Stomach (tissue), 9 donors: ENCODE results near the gene CD81. TPM values are rescaled to one million over a fixed set of nuclear protein-coding genes. Genes with fewer than 3 reads are reported as not detected.

Experiments
- DNase-seq, 2 donors: peaks; one replicate each; pipeline versions ENCODE4 v3.0.0 to v3.0.0-alpha.2; 2013 to 2019
- H3K27ac ChIP-seq, 5 donors: fragments of 200-600 bp in 4 of 5; sonication (generic) in 4 of 5; one replicate each; pipeline ENCODE4 v1.5.1; 2013 to 2019; ENCODE audit warnings: mild to moderate bottlenecking in 1 of 5, moderate library complexity in 1 of 5
- H3K27me3 ChIP-seq, 3 donors: fragments of 200-600 bp; sonication (generic); one replicate each; pipeline ENCODE4 v1.5.1; 2017 to 2019; ENCODE audit warnings: mixed run types in 1 of 3
- H3K36me3 ChIP-seq, 4 donors: fragments of 200-600 bp; sonication (generic); 1 replicate in 3 of 4; 2 replicates in 1 of 4; pipeline ENCODE4 v1.5.1; 2016 to 2019
- H3K4me1 ChIP-seq, 4 donors: fragments of 200-600 bp; sonication (generic); one replicate each; pipeline ENCODE4 v1.5.1; 2016 to 2019
- H3K4me3 ChIP-seq, 4 donors: fragments of 200-600 bp; sonication (generic) in 3 of 4; one replicate each; pipeline ENCODE4 v1.5.1; 2016 to 2019; ENCODE audit warnings: mild to moderate bottlenecking in 1 of 4
- H3K9me3 ChIP-seq, 4 donors: fragments of 200-600 bp; sonication (generic); one replicate each; pipeline ENCODE4 v1.5.1; 2016 to 2019
- EP300 ChIP-seq: sonication (generic); formaldehyde crosslinking; IDR thresholded peaks from one replicate; pipeline ENCODE4 v1.6.1; 2017; ENCODE audit warnings: antibody characterized with exemption
- POLR2A ChIP-seq, 4 donors: fragments of 450-650 bp; IDR thresholded peaks; one replicate each; pipeline ENCODE4 v1.6.1; 2016; ENCODE audit warnings: antibody characterized with exemption in 4 of 4, control low read depth in 2 of 4, mild to moderate bottlenecking in 1 of 4, moderate library complexity in 1 of 4
- POLR2AphosphoS5 ChIP-seq, 3 donors: sonication (generic); formaldehyde crosslinking; IDR thresholded peaks; one replicate each; pipeline ENCODE4 v1.6.1; 2016; ENCODE audit warnings: antibody characterized with exemption in 3 of 3
- whole genome bisulfite sequencing, 5 donors: extraction: QIAGEN DNeasy Blood & Tissue Kit in 3 of 5; methylation state at CpG; one replicate each; pipeline versions ENCODE4 v1.1.5 to v1.1.7; 2013 to 2018; 5-methylcytosine and 5-hydroxymethylcytosine counted together
- intact Hi-C: fragments of 100-400 bp; cut with DNase I; formaldehyde crosslinking; loops from one replicate; pipeline ENCODE4 v1.15.1; 2023; ENCODE audit warnings: low total_unique reads
- polyA plus RNA-seq, 3 donors: library from polyadenylated mRNA; stranded (reverse); fragments of 200-250 nt; gene quantifications; one replicate each; pipeline ENCODE4 v1.2.3, GENCODE V29; 2013
- total RNA-seq, 5 donors: library from RNA; depleted of rRNA; stranded (reverse); fragments of >200 nt; gene quantifications; one replicate each; pipeline versions ENCODE4 v1.1.0 to v1.2.3, GENCODE V29; 2014 to 2016
- TF ChIP-seq, protein P1 (sequence below), 7 experiments: fragments of 450-650 bp in 4 of 7; fragments of 200-600 bp in 3 of 7; sonication (generic) in 3 of 7; IDR thresholded peaks; one replicate each; pipeline ENCODE4 v1.5.1; 2016 to 2019; ENCODE audit warnings: antibody characterized with exemption in 7 of 7, control low read depth in 2 of 7, mild to moderate bottlenecking in 1 of 7
- donor health status: healthy with polysubstance abuse.
- donor health status: Bipolar disorder and iron deficiency.
- donor health status: healthy.

CD81 gene
- total and polyA plus RNA-seq, 8 donors = 95.0 to 327 (median 223) TPM

GRCh38 chr11:2443406-2443805 lies 66.3 kb downstream of the CD81 start:
- Histone ChIP-seq H3K4me3 (no peak overlapping the region), H3K4me1 (peaks cover 19 to 51% (median 40%) of the 10 kb centered on the region in 4 donors)

DNA sequence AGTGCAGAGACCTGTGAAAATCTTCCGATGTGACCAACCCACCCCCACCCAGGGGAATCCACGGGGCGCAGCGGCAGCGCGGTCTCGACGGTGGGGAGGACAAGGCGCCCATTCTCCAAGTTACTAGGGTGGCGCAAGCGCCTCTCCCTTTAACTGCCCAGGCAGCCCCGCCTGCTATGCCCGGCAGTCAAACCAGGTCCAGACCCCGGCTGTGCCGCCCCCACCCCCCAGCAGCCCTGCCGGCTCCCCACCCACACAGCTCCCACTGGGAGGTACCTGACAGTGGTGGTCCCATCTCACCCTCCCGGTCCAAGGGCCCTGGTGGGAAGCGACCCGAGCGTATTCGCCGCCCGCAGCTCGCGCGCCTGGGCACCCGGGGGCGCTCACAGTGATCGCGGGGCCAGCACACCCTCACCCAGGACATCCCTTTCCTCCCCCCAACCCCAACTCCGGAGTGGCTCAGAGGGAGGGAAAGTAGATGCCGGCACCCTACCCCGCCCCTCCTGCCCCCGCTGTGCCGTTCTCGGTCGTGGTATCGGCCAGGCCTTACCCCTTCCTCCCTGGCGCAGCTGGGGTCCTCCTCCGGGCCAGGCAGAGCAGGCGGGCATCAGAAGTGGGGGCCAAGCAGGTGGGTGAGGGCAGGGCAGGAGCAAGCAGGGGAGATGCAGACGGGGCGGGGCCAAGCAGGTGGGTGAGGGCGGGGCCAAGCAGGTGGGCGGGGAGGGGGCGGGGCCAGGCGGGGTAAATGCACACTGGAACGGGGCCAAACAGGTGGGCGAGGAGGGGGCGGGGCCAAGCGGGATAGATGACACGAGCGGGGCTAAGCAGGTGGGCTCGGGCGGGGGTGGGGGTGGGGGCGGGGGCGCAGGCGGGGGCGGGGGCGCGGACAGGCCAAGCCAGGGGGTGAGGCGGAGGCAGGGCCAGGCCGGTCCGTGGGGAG lies 67.0 kb downstream of the CD81 start, which contains the start of gene TRPM5:
TSS of gene TRPM5 (minus strand) at position 634 of the 940 bp plus-strand sequence. CDS start 21,478 bp downstream, outside the sequence.
- Histone ChIP-seq H3K27ac (peak within 1 kb of the TSS; percentile 74 to 88 (median 82)), H3K36me3 (no peaks in the 10 kb centered on the region), H3K4me1 (peaks cover 19 to 51% (median 41%) of the 10 kb centered on the region in 4 donors), H3K27me3 (peaks cover 5 to 79% (median 9%) of the 10 kb centered on the region in 3 donors), H3K4me3 (peak within 1 kb of the TSS; percentile 43 to 63 (median 56)), H3K9me3 (peaks cover 0 to 6% (median 0%) of the 10 kb centered on the region in 4 donors)
- DNase-seq = peak; percentile 70 to 76
- intact Hi-C loops = no loop called here
- 5 to 12% (median 7%) methylated on average over 30 to 64 of the region's 64 CpGs for WGBS, 5 donors
- no peak for TF ChIP-seq POLR2AphosphoS5 (IDR thresholded peaks at IDR 0.05)
- no peak for TF ChIP-seq POLR2A (IDR thresholded peaks at IDR 0.05)
- TF ChIP-seq, protein P1, sequence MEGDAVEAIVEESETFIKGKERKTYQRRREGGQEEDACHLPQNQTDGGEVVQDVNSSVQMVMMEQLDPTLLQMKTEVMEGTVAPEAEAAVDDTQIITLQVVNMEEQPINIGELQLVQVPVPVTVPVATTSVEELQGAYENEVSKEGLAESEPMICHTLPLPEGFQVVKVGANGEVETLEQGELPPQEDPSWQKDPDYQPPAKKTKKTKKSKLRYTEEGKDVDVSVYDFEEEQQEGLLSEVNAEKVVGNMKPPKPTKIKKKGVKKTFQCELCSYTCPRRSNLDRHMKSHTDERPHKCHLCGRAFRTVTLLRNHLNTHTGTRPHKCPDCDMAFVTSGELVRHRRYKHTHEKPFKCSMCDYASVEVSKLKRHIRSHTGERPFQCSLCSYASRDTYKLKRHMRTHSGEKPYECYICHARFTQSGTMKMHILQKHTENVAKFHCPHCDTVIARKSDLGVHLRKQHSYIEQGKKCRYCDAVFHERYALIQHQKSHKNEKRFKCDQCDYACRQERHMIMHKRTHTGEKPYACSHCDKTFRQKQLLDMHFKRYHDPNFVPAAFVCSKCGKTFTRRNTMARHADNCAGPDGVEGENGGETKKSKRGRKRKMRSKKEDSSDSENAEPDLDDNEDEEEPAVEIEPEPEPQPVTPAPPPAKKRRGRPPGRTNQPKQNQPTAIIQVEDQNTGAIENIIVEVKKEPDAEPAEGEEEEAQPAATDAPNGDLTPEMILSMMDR (IDR thresholded peaks at IDR 0.05) = no peak
- TF ChIP-seq EP300 = no peak

More at GRCh38 chr11:2443406-2443805, 66.3 kb downstream of the CD81 start:
- peaks cover 0 to 6% (median 0%) of the 10 kb centered on the region in 4 donors for H3K9me3 ChIP-seq
- H3K27ac ChIP-seq = no peak overlapping the region
- intact Hi-C loops = no loop called here
- TF ChIP-seq EP300 (no peak), POLR2AphosphoS5 (IDR thresholded peaks at IDR 0.05) (no peak), POLR2A (IDR thresholded peaks at IDR 0.05) (no peak)
- TF ChIP-seq, protein P1 (IDR thresholded peaks at IDR 0.05) = no peak
- 48 to 58% (median 56%) methylated on average over 8 to 11 of the region's 11 CpGs for WGBS, 5 donors
- H3K27me3 ChIP-seq = peaks cover 5 to 71% (median 9%) of the 10 kb centered on the region in 3 donors
- no peak for DNase-seq
- H3K36me3 ChIP-seq = no peaks in the 10 kb centered on the region

- TF ChIP-seq, protein P1 (IDR thresholded peaks at IDR 0.05) = peak in 1 of 7 experiments; percentile 37
- TF ChIP-seq EP300 (no peak), POLR2AphosphoS5 (IDR thresholded peaks at IDR 0.05) (peak in 2 of 3 donors; percentile 55 to 72)
These were observed 68.0 kb downstream of the CD81 start, which contains the start of gene KCNQ1 for GRCh38 chr11:2444821-2445745. KCNQ1 (plus strand) TSS chr11:2445008; CDS start chr11:2445099, 91 bp downstream.

More at GRCh38 chr11:2444821-2445745, 68.0 kb downstream of the CD81 start, which contains the start of gene KCNQ1:
- 1 to 9% (median 2%) methylated on average over 18 to 107 of the region's 116 CpGs for WGBS, 5 donors
- peak; percentile 87 to 88 for DNase-seq
- intact Hi-C loops = no loop called here
- Histone ChIP-seq H3K36me3 (no peaks in the 10 kb centered on the region), H3K4me3 (peak within 1 kb of the TSS; percentile 43 to 63 (median 56)), H3K4me1 (peaks cover 19 to 51% (median 41%) of the 10 kb centered on the region in 4 donors), H3K9me3 (peaks cover 0 to 6% (median 0%) of the 10 kb centered on the region in 4 donors), H3K27me3 (peaks cover 5 to 87% (median 9%) of the 10 kb centered on the region in 3 donors), H3K27ac (peak within 1 kb of the TSS; percentile 74 to 88 (median 82))
